IMR-90 (cell line): Measurements from ENCODE around the gene CLEC2D. TPM values are rescaled to one million over a fixed set of nuclear protein-coding genes. Genes with fewer than 3 reads are reported as not detected.
"Not testable (repeated sequence)": the region's sequence is repeated elsewhere in the genome, so short reads cannot be mapped to it uniquely, and the experiment has no call there.

Experiments
- ATAC-seq: fragments of 200-7000 bp; cut with Tn5 transposase; 2 replicates; pipeline ENCODE4 v1.9.1; 2020; ENCODE audit warnings: low read depth, mild to moderate bottlenecking, moderate library complexity
- BruUV-seq: library from RNA; stranded (reverse); fragments of 400-500 nt; replicated peaks from 2 replicates; lab custom pipeline; 2021; lab: Mats Ljungman, UMichigan
- CTCF ChIA-PET: fragments of 300-600 bp; formaldehyde crosslinking; extraction: SDS; loops from one replicate; lab custom pipeline; 2021; ENCODE audit warnings: antibody characterized with exemption; lab: Yijun Ruan, JAX
- POLR2A ChIA-PET: fragments of 300-600 bp; sonication (Branson Sonifier 250); formaldehyde crosslinking; loops from one replicate; lab custom pipeline; 2022; ENCODE audit warnings: antibody characterized with exemption; ENCODE audit not compliant: unreplicated experiment; lab: Charles Lee
- DNase-seq: peaks from one replicate; pipeline ENCODE4 v3.0.0; 2013
- H2AFZ ChIP-seq: replicated peaks from 2 replicates; pipeline ENCODE3; 2013; ENCODE audit warnings: low read length, mild to moderate bottlenecking; ENCODE audit not compliant: poor library complexity
- H2AK5ac ChIP-seq: 2 replicates; pipeline ENCODE4 v1.6.1; 2013; ENCODE audit warnings: low read depth, low read length, inconsistent platforms
- H2AK9ac ChIP-seq: replicated peaks from 2 replicates; pipeline ENCODE3; 2013; ENCODE audit warnings: mild to moderate bottlenecking, low read depth, low read length, moderate library complexity; ENCODE audit not compliant: poor library complexity
- H2BK120ac ChIP-seq: 2 replicates; pipeline ENCODE4 v1.6.1; 2013; ENCODE audit warnings: low read depth, low read length, inconsistent platforms
- H2BK15ac ChIP-seq: 3 replicates; pipeline ENCODE4 v1.6.1; 2013; ENCODE audit warnings: low read depth, low read length, inconsistent platforms
- H2BK20ac ChIP-seq: 2 replicates; pipeline ENCODE4 v1.6.1; 2013; ENCODE audit warnings: low read depth, mild to moderate bottlenecking, inconsistent platforms, low read length, moderate library complexity
- H2BK5ac ChIP-seq: 2 replicates; pipeline ENCODE4 v1.6.1; 2013; ENCODE audit warnings: mild to moderate bottlenecking, low read depth, low read length, inconsistent platforms; ENCODE audit not compliant: poor library complexity, severe bottlenecking
- H3K14ac ChIP-seq: replicated peaks from 2 replicates; pipeline ENCODE4 v1.6.1; 2013; ENCODE audit warnings: low read depth, low read length, inconsistent platforms
- H3K18ac ChIP-seq: 2 replicates; pipeline ENCODE4 v1.6.1; 2013; ENCODE audit warnings: low read depth, low read length, control low read depth
- H3K23ac ChIP-seq: 2 replicates; pipeline ENCODE4 v1.6.1; 2013; ENCODE audit warnings: low read depth, low read length, inconsistent platforms
- H3K27ac ChIP-seq: 2 replicates; pipeline ENCODE4 v1.5.1; 2013; ENCODE audit warnings: mild to moderate bottlenecking, control low read depth, low read length; ENCODE audit not compliant: insufficient read depth
- H3K27me3 ChIP-seq: 2 replicates; pipeline ENCODE4 v1.6.1; 2013; ENCODE audit warnings: low read length; ENCODE audit not compliant: control insufficient read depth, insufficient read depth
- H3K36me3 ChIP-seq: 2 replicates; pipeline ENCODE4 v1.6.1; 2013; ENCODE audit warnings: low read length, mixed read lengths; ENCODE audit not compliant: control insufficient read depth, insufficient read depth
- H3K4ac ChIP-seq: 2 replicates; pipeline ENCODE4 v1.6.1; 2013; ENCODE audit warnings: low read depth, low read length, inconsistent platforms
- H3K4me1 ChIP-seq: 2 replicates; pipeline ENCODE4 v1.6.1; 2013; ENCODE audit warnings: low read length, mixed read lengths; ENCODE audit not compliant: control insufficient read depth, insufficient read depth
- H3K4me2 ChIP-seq: 2 replicates; pipeline ENCODE4 v1.6.1; 2013; ENCODE audit warnings: low read depth, mild to moderate bottlenecking, control low read depth, low read length, moderate library complexity
- H3K4me3 ChIP-seq: 2 replicates; pipeline ENCODE4 v1.5.1; 2013; ENCODE audit warnings: low read depth, mild to moderate bottlenecking, control low read depth, low read length, moderate library complexity; ENCODE audit not compliant: insufficient read depth
- H3K56ac ChIP-seq: 2 replicates; pipeline ENCODE4 v1.6.1; 2013; ENCODE audit warnings: low read length, inconsistent platforms; ENCODE audit not compliant: insufficient read depth; ENCODE audit errors: extremely low read depth
- H3K79me1 ChIP-seq, 2 experiments: 2 replicates each; pipeline ENCODE4 v1.6.1; 2013; ENCODE audit warnings: low read length in 2 of 2, inconsistent platforms in 1 of 2, low read depth in 1 of 2
- H3K9ac ChIP-seq: 2 replicates; pipeline ENCODE4 v1.6.1; 2013; ENCODE audit warnings: low read depth, low read length, control low read depth
- H3K9me1 ChIP-seq: 2 replicates; pipeline ENCODE4 v1.6.1; 2013; ENCODE audit warnings: low read length, inconsistent platforms; ENCODE audit not compliant: insufficient read depth
- H3K9me3 ChIP-seq: 2 replicates; pipeline ENCODE4 v1.6.1; 2013; ENCODE audit warnings: low read length; ENCODE audit not compliant: control insufficient read depth, insufficient read depth
- H4K20me1 ChIP-seq: 2 replicates; pipeline ENCODE4 v1.6.1; 2013; ENCODE audit warnings: low read length, inconsistent platforms; ENCODE audit not compliant: insufficient read depth
- H4K5ac ChIP-seq: 2 replicates; pipeline ENCODE4 v1.6.1; 2013; ENCODE audit warnings: mild to moderate bottlenecking, low read depth, low read length, control low read depth
- H4K8ac ChIP-seq, 2 experiments: 2 replicates each; pipeline ENCODE4 v1.6.1; 2013; ENCODE audit warnings: low read depth in 2 of 2, low read length in 2 of 2, control low read depth in 1 of 2, inconsistent platforms in 1 of 2
- H4K91ac ChIP-seq: 2 replicates; pipeline ENCODE4 v1.6.1; 2013; ENCODE audit warnings: low read depth, low read length, inconsistent platforms; ENCODE audit not compliant: insufficient read depth
- WGBS, 2 experiments: methylation state at CpG; one replicate each; pipeline versions ENCODE4 v1.1.5 to v1.1.7; 2013; ENCODE audit warnings: missing lambda C conversion rate in 2 of 2; ENCODE audit not compliant: insufficient read length in 1 of 2; ENCODE audit errors: extremely low coverage in 2 of 2; 5-methylcytosine and 5-hydroxymethylcytosine counted together
- dilution Hi-C: fragments of 300-500 bp; cut with HindIII; formaldehyde crosslinking; loops from one replicate; pipeline ENCODE4 v1.14.3; 2018; ENCODE audit warnings: low sequenced_read_pairs; ENCODE audit not compliant: unreplicated experiment
- in situ Hi-C: fragments of 300-500 bp; cut with MboI; formaldehyde crosslinking; loops from 3 replicates; pipeline ENCODE4 v1.14.3; 2019; ENCODE audit warnings: low sequenced_read_pairs, inconsistent platforms, mixed read lengths
- intact Hi-C: fragments of 100-400 bp; cut with micrococcal nuclease; formaldehyde crosslinking; loops from 2 replicates; pipeline ENCODE4 v1.10.0; 2022
- polyA plus RNA-seq, 3 experiments: library from polyadenylated mRNA; depleted of rRNA; stranded (reverse); fragments of >200 nt; gene quantifications; 2 replicates each; pipeline ENCODE4 v1.2.3, GENCODE V29; 2012; ENCODE audit warnings: low replicate concordance in 1 of 3
- total RNA-seq: library from RNA; depleted of rRNA; stranded (reverse); fragments of >200 nt; gene quantifications from 2 replicates; pipeline ENCODE4 v1.2.3, GENCODE V29; 2012

Gene CLEC2D
- total and polyA plus RNA-seq, 2 of the 4 experiments (the other 2 are of a cell fraction) = 0.72 to 1.2 TPM

GRCh38 chr12:9695150-9695549 lies 25.6 kb downstream of the CLEC2D start:
- H4K5ac ChIP-seq, BruUV-seq, H3K4me2 ChIP-seq, H2BK120ac ChIP-seq, H3K18ac ChIP-seq, CTCF ChIA-PET, H3K56ac ChIP-seq, H3K4ac ChIP-seq, POLR2A ChIA-PET, H4K8ac ChIP-seq, H3K9me3 ChIP-seq, H3K27me3 ChIP-seq, H3K14ac ChIP-seq, DNase-seq, H2BK15ac ChIP-seq, H3K36me3 ChIP-seq, H3K79me1 ChIP-seq, H3K9me1 ChIP-seq, H3K23ac ChIP-seq, H3K27ac ChIP-seq, H2AFZ ChIP-seq, ATAC-seq, H4K20me1 ChIP-seq, in situ Hi-C loops, H2BK20ac ChIP-seq, intact Hi-C loops, dilution Hi-C loops, H4K91ac ChIP-seq, H2AK9ac ChIP-seq, H2AK5ac ChIP-seq, H3K4me1 ChIP-seq, H2BK5ac ChIP-seq, H3K4me3 ChIP-seq, H3K9ac ChIP-seq: not testable (repeated sequence)
- 100% methylated on average over 1 of the region's 9 CpGs; no CpG with 5 or more reads in 1 of the 2 experiments for WGBS, 2 experiments

GRCh38 chr12:9695661-9696060 lies 26.1 kb downstream of the CLEC2D start:
- H3K4me3 ChIP-seq, H3K79me1 ChIP-seq, H3K9me3 ChIP-seq, H2AK5ac ChIP-seq, H3K14ac ChIP-seq, H3K9me1 ChIP-seq, H2AK9ac ChIP-seq, H4K20me1 ChIP-seq, DNase-seq, H4K5ac ChIP-seq, H3K18ac ChIP-seq, H2BK20ac ChIP-seq, H2BK120ac ChIP-seq, ATAC-seq, in situ Hi-C loops, H2BK15ac ChIP-seq, H3K4me2 ChIP-seq, H4K91ac ChIP-seq, H3K9ac ChIP-seq, H2AFZ ChIP-seq, POLR2A ChIA-PET, dilution Hi-C loops, H3K27me3 ChIP-seq, H3K36me3 ChIP-seq, H4K8ac ChIP-seq, CTCF ChIA-PET, H2BK5ac ChIP-seq, intact Hi-C loops, BruUV-seq, H3K56ac ChIP-seq, H3K23ac ChIP-seq, H3K4me1 ChIP-seq, H3K27ac ChIP-seq, H3K4ac ChIP-seq: not testable (repeated sequence)
- no CpG with 5 or more reads among the region's 3 CpGs for WGBS, 2 experiments
